ENCODE results near the gene ADAMTS16. TPM values are rescaled to one million over a fixed set of nuclear protein-coding genes. Genes with fewer than 3 reads are reported as not detected.

ADAMTS16 gene
- total and polyA plus RNA-seq, 2 experiments from 2014 or later, result 2.8 to 15.4 TPM

GRCh38 chr5:5149154-5149553, 9.0 kb downstream of the ADAMTS16 start (continued):
- no peak for TF ChIP-seq STAT1 (IDR thresholded peaks at IDR 0.05; ENCODE audit: unreplicated experiment)
- no peak for TF ChIP-seq POLR2AphosphoS5 (IDR thresholded peaks at IDR 0.05; ENCODE audit: low read depth)
- TF ChIP-seq ETS1 (IDR thresholded peaks at IDR 0.05), result no peak

- TF ChIP-seq JUNB (IDR thresholded peaks at IDR 0.05; ENCODE audit: unreplicated experiment) (no peak), ZNF114 (CRISPR knock-in tag; IDR thresholded peaks at IDR 0.05) (no peak), NANOG (IDR thresholded peaks at IDR 0.05; ENCODE audit: borderline replicate concordance) (no peak)
- Mint-ChIP-seq H3K4me3 (no peak overlapping the region), H3K36me3 (ENCODE audit: low read depth) (peaks cover 59% of the 10 kb centered on the region), H3K27ac (no peak overlapping the region), H3K27me3 (ENCODE audit: insufficient read depth, low read depth, poor library complexity) (peaks cover 3% of the 10 kb centered on the region), H3K4me1 (peaks cover 12% of the 10 kb centered on the region), H3K9me3 (peaks cover 15% of the 10 kb centered on the region)
- Histone ChIP-seq H3K36me3 (ENCODE audit: insufficient read depth) (peaks cover 13% of the 10 kb centered on the region), H3K79me2 (replicated peaks; ENCODE audit: insufficient read depth) (peaks cover 60% of the 10 kb centered on the region), H3F3A (replicated peaks; ENCODE audit: low read depth) (no peaks in the 10 kb centered on the region), H3K4me3 (no peak overlapping the region), H3K27me3 (ENCODE audit: insufficient read depth) (no peaks in the 10 kb centered on the region), H3K27ac (ENCODE audit: low read depth) (no peak overlapping the region), H3K4me2 (no peak overlapping the region), H3K4me1 (ENCODE audit: insufficient read depth) (0 out of 2 replicates have a peak, but pooled peaks cover 5% of the 10 kb centered on the region), H2AFZ (no peak overlapping the region), H3K9me2 (ENCODE audit: insufficient read depth) (no peaks in the 10 kb centered on the region), H4K20me1 (replicated peaks; ENCODE audit: insufficient read depth) (no peaks in the 10 kb centered on the region)
- DNase-seq (ENCODE audit: low spot score) (no peak), ATAC-seq (no peak)
Measured at GRCh38 chr5:5150667-5151066, 10.5 kb downstream of the ADAMTS16 start.

GRCh38 chr5:5154733-5155132, 14.6 kb downstream of the ADAMTS16 start:
- Mint-ChIP-seq H3K27me3 (ENCODE audit: insufficient read depth, low read depth, poor library complexity) (peaks cover 5% of the 10 kb centered on the region), H3K4me1 (peaks cover 23% of the 10 kb centered on the region), H3K27ac (no peak overlapping the region), H3K4me3 (no peak overlapping the region), H3K36me3 (ENCODE audit: low read depth) (peaks cover 26% of the 10 kb centered on the region), H3K9me3 (peaks cover 12% of the 10 kb centered on the region)
- Histone ChIP-seq H3K27me3 (ENCODE audit: insufficient read depth) (no peaks in the 10 kb centered on the region), H3K4me2 (no peak overlapping the region), H4K20me1 (replicated peaks; ENCODE audit: insufficient read depth) (no peaks in the 10 kb centered on the region), H3K4me3 (no peak overlapping the region), H3K79me2 (replicated peaks; ENCODE audit: insufficient read depth) (peaks cover 41% of the 10 kb centered on the region), H2AFZ (no peak overlapping the region), H3K27ac (ENCODE audit: low read depth) (no peak overlapping the region), H3K9me2 (ENCODE audit: insufficient read depth) (no peaks in the 10 kb centered on the region; the same call in 1 of the 2 replicates), H3K4me1 (ENCODE audit: insufficient read depth) (peaks cover 5% of the 10 kb centered on the region; the same call in 1 of the 2 replicates), H3K36me3 (ENCODE audit: insufficient read depth) (peaks cover 7% of the 10 kb centered on the region), H3F3A (replicated peaks; ENCODE audit: low read depth) (no peaks in the 10 kb centered on the region)
- ATAC-seq, result no peak
- no peak for TF ChIP-seq STAT1 (IDR thresholded peaks at IDR 0.05; ENCODE audit: unreplicated experiment)
- TF ChIP-seq ZNF114 (CRISPR knock-in tag; IDR thresholded peaks at IDR 0.05), result no peak
- no peak for TF ChIP-seq ZNF331 (CRISPR knock-in tag; IDR thresholded peaks at IDR 0.05; ENCODE audit: low read depth)
- TF ChIP-seq JUNB (IDR thresholded peaks at IDR 0.05; ENCODE audit: unreplicated experiment), result no peak
- TF ChIP-seq CREB1 (CRISPR knock-in tag; IDR thresholded peaks at IDR 0.05; ENCODE audit: low read depth), result no peak
- TF ChIP-seq POLR2AphosphoS5 (IDR thresholded peaks at IDR 0.05; ENCODE audit: low read depth), result no peak
- no peak for TF ChIP-seq NANOG (IDR thresholded peaks at IDR 0.05; ENCODE audit: borderline replicate concordance)
- TF ChIP-seq CTCF (conservative IDR thresholded peaks at IDR 0.05; ENCODE audit: low read depth in 2 of 2), result no peak
- TF ChIP-seq ETS1 (IDR thresholded peaks at IDR 0.05), result no peak
- TF ChIP-seq EZH2phosphoT487 (IDR thresholded peaks at IDR 0.05; ENCODE audit: unreplicated experiment), result no peak
- TF ChIP-seq REST (IDR thresholded peaks at IDR 0.05; ENCODE audit: unreplicated experiment), result no peak
- no peak for TF ChIP-seq EZH2 (IDR thresholded peaks at IDR 0.05; ENCODE audit: low read depth, unreplicated experiment)
- DNase-seq (ENCODE audit: low spot score), result no peak
